ENCODE data around the gene ZMYND8. TPM values are rescaled to one million over a fixed set of nuclear protein-coding genes. Genes with fewer than 3 reads are reported as not detected.

The ZMYND8 gene
- total and polyA plus RNA-seq, 2 donors (not counting 3 experiments of a cell fraction or from before 2014, with no cell fraction given) = 30.6 to 75.2 TPM

- CTCF ChIA-PET = interaction anchor here (1.0 to 2.8 kb wide), 5 partner anchors 8 to 229 kb away, joined by 3 to 16 read pairs (median 7); partner anchors contain the start of gene NCOA3
- no peaks in the 10 kb centered on the region for H3K27me3 ChIP-seq (ENCODE audit: control insufficient read depth in 2 of 2, insufficient read depth in 2 of 2, low read length in 2 of 2)
- BruUV-seq (replicated peaks) = TSS peak; percentile 99
Measured at GRCh38 chr20:47391276-47392010, 34.9 kb upstream of the ZMYND8 start.

More at GRCh38 chr20:47391276-47392010, 34.9 kb upstream of the ZMYND8 start:
- Histone ChIP-seq H3K27ac (ENCODE audit: insufficient read depth, low read depth, low read length) (peak overlapping the region; percentile 91), H3K4me3 (replicated peaks in 1 of 3; ENCODE audit: insufficient read depth in 1 of 3, low read depth in 1 of 3, low read length in 3 of 3) (no peak overlapping the region), H4K20me1 (replicated peaks; ENCODE audit: control insufficient read depth, extremely low read depth, insufficient read depth, low read length) (no peaks in the 10 kb centered on the region), H3K9me3 (replicated peaks; ENCODE audit: control insufficient read depth, insufficient read depth, low read length) (no peaks in the 10 kb centered on the region), H3K9ac (replicated peaks; ENCODE audit: extremely low read depth, insufficient read depth, low read length) (no peak overlapping the region), H3K79me2 (ENCODE audit: control insufficient read depth, insufficient read depth, low read length) (no peaks in the 10 kb centered on the region), H3K36me3 (ENCODE audit: control insufficient read depth in 2 of 2, extremely low read depth in 1 of 2, insufficient read depth in 2 of 2, low read length in 2 of 2) (no peaks in the 10 kb centered on the region), H3K9me1 (replicated peaks; ENCODE audit: control insufficient read depth, extremely low read depth, insufficient read depth, low read length) (no peaks in the 10 kb centered on the region), H3K4me1 (ENCODE audit: control insufficient read depth, extremely low read depth, insufficient read depth, low read length) (peaks cover 12% of the 10 kb centered on the region), H2AFZ (ENCODE audit: low read depth, low read length) (peak overlapping the region; percentile 74), H3K4me2 (ENCODE audit: insufficient read depth, low read length) (peak overlapping the region; percentile 23)
- intact Hi-C loops (cut with micrococcal nuclease) = loop anchor here (1.0 kb wide), 1 partner anchor 73 kb away; no protein-coding TSS in a partner anchor
- FAIRE-seq = no peak
- dilution Hi-C loops (cut with MboI; ENCODE audit: extremely low pct_ligation_motif_present, low sequenced_read_pairs) = no loop called here
- POLR2A ChIA-PET = interaction anchor here (1.1 kb wide), 1 partner anchor 110 kb away, joined by 3 read pairs; the partner anchor contains the start of gene NCOA3
- TF ChIP-seq EZH2 (IDR thresholded peaks at IDR 0.05; ENCODE audit: borderline replicate concordance, low read depth, low read length, severe bottlenecking) (no peak), JUN (IDR thresholded peaks at IDR 0.05; ENCODE audit: borderline replicate concordance, insufficient read depth, insufficient read length, low read depth) (no peak), MYC (IDR thresholded peaks at IDR 0.05; ENCODE audit: low read depth, low read length) (no peak), MAX (IDR thresholded peaks at IDR 0.05; ENCODE audit: insufficient read depth, insufficient read length) (no peak), GATA2 (IDR thresholded peaks at IDR 0.05; ENCODE audit: insufficient read depth, insufficient read length, low read depth, low read length) (no peak), CTCF (IDR thresholded peaks at IDR 0.05; ENCODE audit: extremely low read depth in 1 of 2, insufficient read depth in 1 of 2, low read depth in 1 of 2, low read length in 2 of 2) (no peak), POLR2A (IDR thresholded peaks at IDR 0.05; ENCODE audit: low read depth, low read length) (no peak), POLR2AphosphoS5 (IDR thresholded peaks at IDR 0.05; ENCODE audit: insufficient read depth, low read depth, low read length) (no peak), FOS (IDR thresholded peaks at IDR 0.05; ENCODE audit: borderline replicate concordance, insufficient read depth, low read length) (no peak)
- DNase-seq (ENCODE audit: low read depth, low spot score) = no peak

All from endothelial cell of umbilical vein (primary cell).